NCI-H2196 treated with DMSO at 0.1 percent for 48 hours (cell line): ENCODE data around the gene TULP4.
A peak's percentile ranks its signal among the peaks of the same experiment; 100 is the strongest.
"Not testable (repeated sequence)": the region's sequence is repeated elsewhere in the genome, so short reads cannot be mapped to it uniquely, and the experiment has no call there.

Experiments
- DNase-seq: peaks from one replicate; lab custom pipeline; 2025; ENCODE audit not compliant: unreplicated experiment; lab: John Stamatoyannopoulos, UW

Gene TULP4

DNA sequence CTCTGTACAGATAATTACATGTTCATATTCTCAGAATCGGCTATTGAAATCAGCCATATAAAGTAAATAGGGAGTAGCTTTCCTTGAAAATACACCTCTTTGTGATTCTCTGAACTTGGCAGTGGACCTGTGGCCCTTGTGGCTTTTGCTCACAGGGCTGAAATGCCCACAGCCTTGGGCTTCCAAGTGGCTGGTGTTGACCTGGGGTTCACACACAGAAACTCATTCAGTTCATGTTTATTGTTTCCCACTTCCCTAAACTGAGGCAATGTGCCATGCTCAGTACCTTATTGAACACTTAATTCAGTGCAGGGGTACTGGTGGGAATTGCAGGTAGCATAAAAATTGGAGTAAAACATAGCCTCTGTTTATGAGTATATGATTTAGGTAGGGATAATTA, 19.1 kb upstream of the TULP4 start:
- DNase-seq = no peak

DNA sequence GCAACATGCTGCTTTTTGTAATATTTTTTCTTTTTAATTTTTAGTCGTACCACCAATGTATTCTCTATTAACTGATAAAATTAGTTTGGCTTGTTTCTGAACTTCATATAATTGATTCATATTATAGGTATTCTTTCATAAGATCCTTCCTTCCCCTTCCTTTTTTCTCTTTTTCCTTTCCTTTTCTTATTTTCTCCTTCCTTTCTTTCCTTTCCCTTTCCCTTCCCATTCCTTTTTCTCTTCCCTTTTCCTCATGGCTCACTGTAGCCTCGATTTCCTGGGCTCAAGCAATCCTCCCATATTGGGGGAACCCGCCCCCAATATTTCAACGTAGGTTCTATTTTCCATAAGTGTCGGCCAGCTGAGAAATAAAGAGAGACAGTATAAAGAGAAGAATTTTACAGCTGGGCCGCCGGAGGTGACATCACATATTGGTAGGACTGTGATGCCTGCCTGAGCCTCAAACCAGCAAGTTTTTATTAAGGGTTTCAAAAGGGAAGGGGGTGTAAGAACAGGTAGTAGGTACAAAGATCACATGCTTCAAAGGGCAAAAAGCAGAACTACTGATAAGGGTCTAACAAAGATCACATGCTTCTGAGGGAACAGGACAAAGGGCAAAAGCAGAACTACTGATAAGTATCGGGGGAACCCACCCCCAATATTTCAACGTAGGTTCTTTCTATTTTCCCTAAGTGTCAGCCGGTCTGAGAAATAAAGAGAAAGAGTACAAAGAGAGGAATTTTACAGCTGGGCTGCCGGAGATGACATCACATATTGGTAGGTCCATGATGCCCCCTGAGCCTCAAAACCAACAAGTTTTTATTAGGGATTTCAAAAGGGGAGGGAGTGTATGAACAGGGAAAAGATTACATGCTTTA, 16.1 kb upstream of the TULP4 start:
- DNase-seq = not testable (repeated sequence)

DNA sequence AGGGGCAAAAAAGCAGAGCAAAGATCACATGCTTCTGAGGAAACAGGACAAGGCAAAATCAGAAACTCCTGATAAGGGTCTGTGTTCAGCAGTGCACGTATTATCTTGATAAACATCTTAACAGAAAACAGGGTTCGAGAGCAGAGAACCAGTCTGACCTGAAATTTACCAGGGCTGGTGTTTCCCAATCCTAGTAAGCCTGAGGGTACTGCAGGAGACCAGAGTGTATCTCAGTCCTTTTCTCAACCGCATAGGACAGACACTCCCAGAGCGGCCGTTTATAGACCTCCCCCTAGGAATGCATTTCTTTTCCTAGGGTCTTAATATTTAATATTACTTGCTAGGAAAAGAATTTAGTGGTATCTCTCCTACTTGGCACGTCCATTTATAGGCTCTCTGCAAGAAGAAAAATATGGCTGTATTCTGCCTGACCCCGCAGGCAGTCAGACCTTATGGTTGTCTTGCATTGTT, 15.4 kb upstream of the TULP4 start:
- not testable (repeated sequence) for DNase-seq

DNA sequence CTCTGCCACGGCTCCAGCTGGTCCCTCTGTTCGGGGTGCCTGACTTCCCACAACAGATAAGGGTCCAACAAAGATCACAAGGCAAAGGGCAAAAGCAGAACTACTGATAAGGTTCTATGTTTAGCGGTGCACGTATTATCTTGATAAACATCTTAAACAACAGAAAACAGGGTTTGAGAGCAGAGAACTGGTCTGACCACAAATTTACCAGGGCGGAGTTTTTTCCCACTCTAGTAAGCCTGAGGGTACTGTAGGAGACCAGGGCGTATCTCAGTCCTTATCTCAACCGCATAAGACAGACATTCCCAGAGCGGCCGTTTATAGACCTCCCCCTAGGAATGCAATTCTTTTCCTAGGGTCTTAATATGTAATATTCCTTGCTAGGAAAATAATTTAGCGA, 14.6 kb upstream of the TULP4 start:
- not testable (repeated sequence) for DNase-seq

DNA sequence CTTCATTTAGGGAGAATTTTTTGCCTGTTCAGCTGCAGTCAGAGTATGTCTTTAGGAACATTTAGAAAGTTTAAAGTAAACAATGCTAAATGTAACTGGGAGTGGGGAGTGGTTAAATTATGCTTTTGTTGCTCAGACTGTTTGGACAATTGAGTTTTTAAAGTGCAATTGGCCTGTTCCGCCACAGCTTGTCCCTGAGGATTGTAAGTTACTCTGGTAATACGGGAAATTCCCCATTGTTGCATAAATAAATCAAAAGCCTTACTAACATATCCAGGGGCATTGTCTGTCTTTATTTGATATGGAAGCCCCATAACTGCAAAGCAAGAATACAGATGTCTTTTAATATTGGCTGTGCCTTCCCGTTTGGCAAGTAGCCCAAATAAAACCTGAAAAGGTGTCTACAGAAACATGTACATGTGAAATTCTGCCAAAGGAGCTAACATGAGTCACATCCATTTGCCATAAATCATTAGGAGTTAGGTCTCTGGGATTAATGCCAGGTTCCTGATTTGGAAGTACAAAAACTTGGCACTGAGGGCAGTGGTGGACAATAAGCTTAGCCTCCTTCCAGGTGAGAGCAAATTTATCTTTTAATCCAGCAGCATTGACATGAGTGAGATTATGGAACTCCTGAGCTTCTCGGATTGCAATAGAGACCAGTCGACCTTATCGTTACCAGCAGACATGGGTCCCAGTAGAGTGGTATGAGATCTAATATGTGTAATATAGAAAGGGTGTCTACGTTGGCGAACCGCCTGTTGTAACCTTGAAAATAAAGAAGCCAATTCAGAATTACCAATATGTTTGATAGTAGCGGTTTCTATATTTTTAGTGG, 11.7 kb upstream of the TULP4 start:
- DNase-seq = peak; percentile 33

DNA sequence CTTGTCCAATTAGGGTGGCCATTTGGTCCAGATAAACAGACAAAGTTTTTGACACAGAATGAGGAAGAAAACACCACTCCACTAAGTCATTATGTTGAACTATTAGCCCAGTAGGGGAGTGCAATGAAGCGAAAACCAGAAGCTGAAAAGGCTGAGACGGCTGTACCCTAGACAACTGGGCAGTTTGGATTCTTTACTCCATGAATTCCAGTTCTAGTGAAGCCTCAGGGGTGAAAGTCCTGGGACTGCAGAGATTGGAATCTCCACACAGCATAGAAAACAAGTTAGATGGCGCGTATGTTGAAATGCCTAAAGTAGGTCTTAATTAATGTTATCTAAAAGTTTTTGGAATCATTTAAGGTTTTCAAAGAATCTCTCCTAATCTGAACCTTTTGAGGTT, 10.7 kb upstream of the TULP4 start:
- not testable (repeated sequence) for DNase-seq

DNA sequence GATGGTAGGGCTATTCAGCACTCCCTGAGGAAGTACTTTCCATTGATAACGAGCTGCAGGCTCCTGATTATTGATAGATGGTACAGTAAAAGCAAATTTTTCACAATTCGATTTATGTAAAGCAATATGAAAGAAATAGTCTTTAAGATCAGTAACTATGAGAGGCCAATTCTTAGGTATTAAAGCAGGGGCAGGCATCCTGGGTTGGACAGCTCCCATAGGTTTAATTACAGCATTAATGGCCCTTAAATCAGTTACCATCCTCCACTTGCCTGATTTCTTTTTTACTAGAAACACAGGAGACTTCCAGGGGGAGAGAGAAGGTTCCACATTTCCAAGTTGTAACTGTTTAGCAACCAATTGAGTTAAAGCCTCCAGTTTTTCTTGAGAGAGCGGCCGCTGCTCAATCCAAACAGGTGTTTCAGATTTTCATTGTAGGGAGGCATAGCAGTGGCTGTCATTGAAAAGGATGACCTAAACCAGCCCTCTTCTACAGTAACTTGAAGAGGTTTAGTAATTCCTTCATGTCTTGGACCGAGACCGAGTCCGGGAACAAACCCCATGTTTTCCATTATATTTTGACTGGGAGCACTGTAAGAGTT, 10.0 kb upstream of the TULP4 start:
- not testable (repeated sequence) for DNase-seq

DNA sequence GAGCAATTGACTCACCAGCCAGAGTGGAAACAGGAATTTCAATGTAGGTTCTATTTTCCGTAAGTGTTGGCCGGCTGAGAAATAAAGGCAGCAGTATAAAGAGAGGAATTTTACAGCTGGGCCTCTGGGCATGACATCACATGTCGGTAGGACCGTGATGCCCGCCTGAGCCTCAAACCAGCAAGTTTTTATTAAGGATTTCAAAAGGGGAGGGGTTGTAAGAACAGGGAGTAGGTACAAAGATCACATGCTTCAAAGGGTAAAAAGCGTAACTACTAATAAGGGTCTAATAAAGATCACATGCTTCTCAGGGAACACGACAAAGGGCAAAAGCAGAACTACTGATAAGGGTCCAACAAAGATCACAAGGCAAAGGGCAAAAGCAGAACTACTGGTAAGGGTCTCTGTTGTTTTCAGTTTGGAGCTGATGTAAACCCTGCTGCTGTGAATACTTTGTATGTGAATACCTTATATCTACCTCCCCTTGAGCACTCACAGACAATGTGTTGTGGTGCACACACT, 9.0 kb upstream of the TULP4 start:
- DNase-seq = no peak

DNA sequence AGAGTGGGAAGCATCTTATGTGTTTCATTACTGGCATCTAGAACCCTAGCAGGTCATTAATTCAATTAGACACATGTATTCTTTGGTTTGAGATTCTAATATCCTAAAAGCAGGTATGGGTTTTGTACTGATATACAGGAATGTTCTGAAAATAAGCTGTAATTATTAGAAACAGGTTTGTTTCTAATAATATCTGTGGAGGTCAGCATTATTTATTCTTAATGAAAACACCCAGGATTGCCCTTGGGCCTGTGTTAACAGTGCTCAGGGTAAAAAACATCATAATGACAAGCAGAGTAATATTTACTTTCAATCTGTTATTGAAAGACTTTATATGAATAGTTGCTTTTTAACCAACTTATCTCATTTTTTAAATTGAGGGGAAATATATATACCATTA, 8.0 kb upstream of the TULP4 start:
- no peak for DNase-seq

DNA sequence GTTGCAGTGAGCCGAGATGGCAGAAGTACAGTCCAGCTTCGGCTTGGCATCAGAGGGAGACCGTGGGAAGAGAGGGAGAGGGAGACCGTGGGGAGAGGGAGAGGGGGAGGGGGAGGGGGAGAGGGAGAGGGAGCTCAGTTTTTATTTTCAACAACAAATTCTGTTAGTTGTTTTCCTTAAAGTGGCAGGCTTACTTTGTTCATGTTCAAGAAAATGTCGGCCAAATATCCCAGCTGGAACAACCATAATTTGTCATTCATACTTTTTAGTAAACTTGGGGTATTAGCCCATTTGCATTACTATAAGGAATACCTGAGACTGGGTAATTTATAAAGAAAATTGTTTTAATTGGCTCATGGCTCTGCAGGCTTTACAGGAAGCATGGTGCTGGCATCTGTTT, 2.5 kb upstream of the TULP4 start:
- DNase-seq = no peak

DNA sequence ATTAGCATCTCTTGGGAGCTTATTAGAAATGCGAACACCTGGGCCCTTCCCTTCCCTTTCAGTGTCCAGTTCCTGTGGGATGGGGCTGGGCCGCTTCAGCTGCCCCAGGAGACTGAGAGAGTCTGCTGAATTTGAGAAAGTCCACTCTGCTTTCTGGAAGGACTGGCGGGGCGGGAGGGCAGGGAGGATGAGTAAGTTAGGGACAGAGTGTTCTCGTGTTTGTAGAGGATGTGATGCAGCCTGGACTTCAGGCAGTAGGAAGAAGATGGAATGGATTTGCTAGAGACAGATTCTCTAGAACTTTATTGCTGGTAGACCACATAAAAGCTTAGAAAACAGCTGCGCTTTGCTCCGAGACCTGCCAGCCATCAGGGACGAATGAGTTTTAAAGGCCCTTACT, 1.1 kb upstream of the TULP4 start:
- no peak for DNase-seq

DNA sequence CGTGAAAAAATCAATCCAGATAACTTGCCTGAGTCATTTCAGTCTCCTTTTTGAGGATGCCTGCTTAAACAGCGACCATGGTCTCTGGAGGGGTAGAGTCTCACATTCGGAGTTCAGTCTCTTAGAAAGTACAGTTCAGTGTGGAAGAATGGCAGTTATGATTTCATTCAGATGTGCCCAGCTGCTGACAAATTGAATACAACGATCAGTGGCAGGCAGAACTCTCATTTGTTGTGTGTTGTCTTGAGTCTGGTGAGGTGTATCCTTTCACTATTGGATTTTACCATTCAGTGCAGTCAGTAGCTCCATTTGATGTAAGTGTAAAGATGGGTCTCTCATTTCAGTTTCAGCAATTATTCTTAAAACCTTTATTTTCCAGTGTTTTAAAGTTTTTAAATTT, 639 bp upstream of the TULP4 start:
- DNase-seq = no peak

DNA sequence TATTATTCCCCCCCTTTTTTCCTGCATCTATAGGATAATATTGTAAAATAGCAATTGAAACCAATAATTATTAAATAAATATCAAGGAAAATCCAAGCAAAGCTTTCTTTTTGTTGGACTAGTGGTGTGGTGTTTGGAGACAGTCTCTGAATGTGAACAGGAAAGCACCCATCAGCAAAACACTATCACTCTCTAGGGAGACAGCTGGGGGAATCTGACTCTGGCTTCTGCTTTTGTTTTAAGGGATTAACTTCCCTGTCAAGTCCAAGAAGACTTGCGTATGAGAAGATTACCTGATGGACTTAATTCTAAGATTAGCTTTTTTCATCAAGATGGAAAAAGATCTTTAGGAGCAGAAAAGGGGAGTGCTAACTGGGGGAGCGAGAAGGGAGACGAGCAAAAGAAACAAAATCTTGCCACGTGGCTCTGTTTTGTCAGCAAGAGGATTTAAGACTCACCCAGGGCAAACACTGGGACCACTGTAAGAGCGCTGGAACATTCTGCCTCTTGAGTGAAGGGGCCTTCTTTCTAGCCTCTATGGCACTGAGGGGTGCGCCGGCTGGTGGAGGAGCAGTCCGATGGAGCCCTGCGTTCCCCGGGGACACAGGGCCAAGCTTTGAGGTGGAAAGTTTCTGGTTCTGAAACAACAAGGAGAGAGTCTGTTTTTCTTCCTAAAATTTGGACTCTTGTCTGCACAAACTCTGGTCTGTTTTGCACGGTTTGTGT, 570 bp downstream of the TULP4 start:
- no peak for DNase-seq

DNA sequence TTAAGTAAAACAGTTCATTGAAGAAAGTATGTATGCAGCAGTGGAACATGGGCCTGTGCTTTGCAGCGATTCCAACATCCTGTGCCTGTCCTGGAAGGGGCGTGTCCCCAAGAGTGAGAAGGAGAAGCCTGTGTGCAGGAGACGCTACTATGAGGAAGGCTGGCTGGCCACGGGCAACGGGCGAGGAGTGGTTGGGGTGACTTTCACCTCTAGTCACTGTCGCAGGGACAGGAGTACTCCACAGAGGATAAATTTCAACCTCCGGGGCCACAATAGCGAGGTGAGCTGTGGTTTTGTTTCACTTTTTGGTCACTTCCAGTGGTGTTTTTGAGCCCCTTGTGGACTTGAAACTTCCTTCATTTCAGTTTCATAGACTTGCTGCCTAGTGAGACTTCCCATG, 1.7 kb downstream of the TULP4 start:
- DNase-seq = no peak

DNA sequence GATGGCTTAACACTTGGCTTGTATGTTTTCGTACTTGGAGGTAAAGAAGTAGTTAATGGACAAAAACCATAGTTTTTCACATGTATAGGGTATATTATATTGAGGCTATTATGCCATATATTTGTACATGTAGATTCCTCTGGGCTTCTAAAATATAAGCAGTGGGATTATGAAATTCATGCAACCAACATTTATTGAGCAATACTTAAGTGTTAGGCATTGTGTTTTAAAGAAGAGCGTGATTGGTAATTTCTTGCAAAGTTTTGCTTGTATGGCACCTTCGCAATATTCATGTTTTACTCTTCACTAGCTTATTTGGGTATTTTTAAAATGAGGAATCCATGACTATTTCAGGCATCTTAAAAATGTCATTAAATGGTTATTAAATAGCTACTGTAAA, 2.5 kb downstream of the TULP4 start:
- DNase-seq = no peak

DNA sequence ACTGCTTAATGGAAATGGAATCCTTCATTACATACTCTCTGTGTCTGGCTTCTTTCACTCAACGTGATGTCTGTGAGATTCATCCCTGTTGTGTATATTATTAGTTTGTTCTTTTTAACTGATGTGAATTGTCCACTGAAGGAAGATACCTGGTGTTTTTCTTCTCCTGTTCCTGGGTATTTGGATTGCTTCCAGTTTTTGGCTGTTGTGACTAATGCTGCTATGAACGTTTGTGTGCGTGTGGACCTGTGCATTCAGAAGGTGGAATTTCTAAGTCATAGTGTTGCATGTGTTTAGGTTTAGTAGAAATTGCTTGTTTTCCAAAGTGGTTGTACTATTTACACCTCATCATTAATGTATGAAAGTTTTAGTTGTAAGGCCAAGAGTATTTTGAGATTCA, 3.8 kb downstream of the TULP4 start:
- DNase-seq = no peak

DNA sequence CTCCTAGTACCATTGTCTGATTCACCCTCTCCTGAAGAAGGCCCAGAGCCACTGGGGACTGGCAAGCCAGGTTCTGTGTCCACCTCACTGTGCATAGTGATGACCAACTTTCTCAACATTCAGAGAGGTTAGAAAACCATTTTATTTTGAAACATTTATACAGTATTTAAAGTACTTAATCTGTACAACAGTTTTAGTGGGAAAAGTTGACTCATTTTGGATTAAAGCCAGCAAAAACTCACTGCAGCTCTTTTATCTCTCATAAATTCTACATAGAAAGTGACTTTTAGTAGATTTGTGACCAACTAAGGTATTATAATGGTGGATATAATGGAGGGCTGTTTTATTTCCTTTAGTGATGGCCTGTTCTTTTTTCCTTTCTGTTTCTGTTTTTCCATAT, 9.7 kb downstream of the TULP4 start:
- DNase-seq = no peak

DNA sequence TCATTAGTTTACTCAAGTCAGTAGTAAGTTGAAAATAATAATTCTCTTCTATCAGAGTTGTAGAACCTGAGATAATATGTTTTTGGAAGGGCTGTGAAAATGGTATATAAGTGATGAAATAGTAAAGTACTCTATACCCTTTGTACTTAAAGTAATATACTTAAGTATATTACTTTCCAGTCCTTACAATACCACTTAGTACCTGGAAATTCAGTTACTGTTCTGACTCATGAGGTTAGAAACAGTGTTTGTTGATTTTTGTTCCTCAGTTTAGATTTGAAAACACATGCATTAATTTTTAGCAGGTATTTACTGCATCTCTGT, 10.1 kb downstream of the TULP4 start:
- no peak for DNase-seq

DNA sequence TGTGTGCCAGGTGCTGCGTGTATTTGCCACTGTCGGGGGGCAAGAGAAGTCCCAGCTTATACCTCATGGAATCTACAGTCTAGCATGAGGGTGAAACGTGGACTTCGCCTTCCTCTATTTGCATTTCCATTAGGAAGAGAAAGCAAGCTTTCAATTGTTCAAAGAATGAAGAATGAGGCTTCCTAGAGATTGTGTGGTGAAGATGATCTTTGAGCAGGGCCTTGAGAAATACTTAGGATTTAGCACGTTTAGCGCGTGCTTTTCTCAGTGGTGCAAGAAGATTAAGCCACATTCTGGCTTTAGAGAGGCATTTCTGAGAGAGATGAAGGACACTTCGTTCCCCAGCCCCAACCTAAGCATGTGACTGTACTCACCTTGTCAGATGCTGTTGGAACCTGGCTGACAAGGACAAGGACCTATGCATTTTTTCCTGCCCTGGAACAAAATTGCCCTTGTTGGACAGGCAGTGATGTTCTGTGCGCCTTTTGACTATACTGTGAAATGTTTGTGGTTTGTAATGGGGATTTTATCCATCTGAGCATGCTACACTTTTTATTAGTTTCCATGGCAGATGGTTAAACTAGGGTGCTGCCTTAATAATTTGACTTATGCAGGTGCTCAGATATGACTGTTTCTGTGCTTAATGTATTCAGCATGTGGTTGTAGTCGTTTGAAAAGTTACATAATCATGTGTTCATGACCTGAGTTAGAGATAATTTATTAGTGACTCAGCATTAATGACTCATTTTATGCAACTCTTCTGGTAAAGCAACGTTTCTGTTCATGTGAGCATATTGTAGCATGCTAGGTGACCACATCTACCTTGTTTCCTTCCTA, 10.7 kb downstream of the TULP4 start:
- DNase-seq = no peak

DNA sequence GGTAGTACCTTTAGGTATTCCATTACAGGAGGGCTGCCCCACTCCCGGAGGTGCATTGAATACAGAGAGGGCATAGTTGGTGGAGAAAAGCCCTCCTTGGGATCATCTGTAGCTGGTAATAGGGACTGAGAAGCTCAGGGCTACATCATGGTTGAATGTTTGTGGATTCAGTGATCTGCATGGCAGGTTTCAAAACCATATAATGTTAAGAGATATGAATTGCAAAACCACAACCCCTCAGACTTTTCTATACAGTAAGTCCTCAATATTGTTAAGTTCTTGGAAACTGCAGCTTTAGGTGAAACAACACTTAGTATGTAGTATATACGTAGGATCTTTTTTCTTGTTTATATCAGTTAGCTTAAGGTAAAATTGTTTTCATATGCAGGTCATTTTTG, 11.3 kb downstream of the TULP4 start:
- no peak for DNase-seq
